ENCODE data around the gene ZNF397.
"Not testable (repeated sequence)": the region's sequence is repeated elsewhere in the genome, so short reads cannot be mapped to it uniquely, and the experiment has no call there.

DNA sequence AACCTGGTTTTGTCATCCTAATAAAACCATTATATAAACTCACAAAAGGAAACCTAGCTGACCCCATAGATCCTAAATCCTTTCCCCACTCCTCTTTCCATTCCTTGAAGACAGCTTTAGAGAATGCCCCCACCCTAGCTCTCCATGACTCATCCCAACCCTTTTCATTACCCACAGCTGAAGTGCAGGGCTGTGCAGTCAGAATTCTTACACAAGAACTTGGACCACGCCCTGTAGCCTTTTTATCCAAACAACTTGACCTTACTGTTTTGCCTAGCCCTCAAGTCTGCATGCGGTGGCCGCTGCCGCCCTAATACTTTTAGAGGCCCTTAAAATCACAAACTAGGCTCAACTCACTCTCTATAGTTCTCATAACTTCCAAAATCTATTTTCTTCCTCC is 21.5 kb upstream of the ZNF397 start:
- TF ChIP-seq, protein P1, sequence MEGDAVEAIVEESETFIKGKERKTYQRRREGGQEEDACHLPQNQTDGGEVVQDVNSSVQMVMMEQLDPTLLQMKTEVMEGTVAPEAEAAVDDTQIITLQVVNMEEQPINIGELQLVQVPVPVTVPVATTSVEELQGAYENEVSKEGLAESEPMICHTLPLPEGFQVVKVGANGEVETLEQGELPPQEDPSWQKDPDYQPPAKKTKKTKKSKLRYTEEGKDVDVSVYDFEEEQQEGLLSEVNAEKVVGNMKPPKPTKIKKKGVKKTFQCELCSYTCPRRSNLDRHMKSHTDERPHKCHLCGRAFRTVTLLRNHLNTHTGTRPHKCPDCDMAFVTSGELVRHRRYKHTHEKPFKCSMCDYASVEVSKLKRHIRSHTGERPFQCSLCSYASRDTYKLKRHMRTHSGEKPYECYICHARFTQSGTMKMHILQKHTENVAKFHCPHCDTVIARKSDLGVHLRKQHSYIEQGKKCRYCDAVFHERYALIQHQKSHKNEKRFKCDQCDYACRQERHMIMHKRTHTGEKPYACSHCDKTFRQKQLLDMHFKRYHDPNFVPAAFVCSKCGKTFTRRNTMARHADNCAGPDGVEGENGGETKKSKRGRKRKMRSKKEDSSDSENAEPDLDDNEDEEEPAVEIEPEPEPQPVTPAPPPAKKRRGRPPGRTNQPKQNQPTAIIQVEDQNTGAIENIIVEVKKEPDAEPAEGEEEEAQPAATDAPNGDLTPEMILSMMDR (conservative IDR thresholded peaks at IDR 0.05; ENCODE audit: low read length): not testable (repeated sequence)
- TF ChIP-seq EZH2phosphoT487 (IDR thresholded peaks at IDR 0.05; ENCODE audit: borderline replicate concordance): not testable (repeated sequence)

Data from Loucy (cell line).